GM21786 (cell line): Measurements from ENCODE around the gene ZNF423.
A peak's percentile ranks its signal among the peaks of the same experiment; 100 is the strongest.

Source experiments
- ATAC-seq: cut with Tn5 transposase; IDR thresholded peaks from one replicate; pipeline ENCODE4 v1.9.1; 2021; ENCODE audit not compliant: unreplicated experiment

ZNF423 gene

GRCh38 chr16:49827805-49828438 lies 28.0 kb downstream of the ZNF423 start:
- ATAC-seq, result no peak

- ATAC-seq, result no peak
These were observed 29.4 kb downstream of the ZNF423 start for GRCh38 chr16:49826515-49826914.

GRCh38 chr16:49825041-49825440 lies 30.9 kb downstream of the ZNF423 start:
- ATAC-seq, result no peak

GRCh38 chr16:49824593-49824992 lies 31.3 kb downstream of the ZNF423 start:
- no peak for ATAC-seq

- no peak for ATAC-seq
These were observed 33.1 kb downstream of the ZNF423 start for GRCh38 chr16:49822649-49823370.

- no peak for ATAC-seq
These were observed 34.2 kb downstream of the ZNF423 start for GRCh38 chr16:49821614-49822282.

GRCh38 chr16:49821156-49821555 lies 34.8 kb downstream of the ZNF423 start:
- ATAC-seq, result no peak

- ATAC-seq, result no peak
These were observed 38.0 kb downstream of the ZNF423 start for GRCh38 chr16:49817754-49818507.

GRCh38 chr16:49816875-49817274 lies 39.0 kb downstream of the ZNF423 start:
- no peak for ATAC-seq

GRCh38 chr16:49811644-49812334 lies 44.1 kb downstream of the ZNF423 start:
- ATAC-seq, result no peak

- no peak for ATAC-seq
These were observed 45.1 kb downstream of the ZNF423 start for GRCh38 chr16:49810831-49811230.

- ATAC-seq, result no peak
These were observed 46.4 kb downstream of the ZNF423 start for GRCh38 chr16:49809561-49809960.

GRCh38 chr16:49809062-49809461 lies 46.9 kb downstream of the ZNF423 start:
- no peak for ATAC-seq

GRCh38 chr16:49806446-49806845 lies 49.5 kb downstream of the ZNF423 start:
- no peak for ATAC-seq

GRCh38 chr16:49801290-49801689 lies 54.6 kb downstream of the ZNF423 start:
- no peak for ATAC-seq

GRCh38 chr16:49800876-49801275 lies 55.0 kb downstream of the ZNF423 start:
- ATAC-seq, result peak; percentile 75

- ATAC-seq, result no peak
These were observed 55.5 kb downstream of the ZNF423 start for GRCh38 chr16:49800441-49800840.

- ATAC-seq, result no peak
These were observed 56.7 kb downstream of the ZNF423 start for GRCh38 chr16:49799172-49799571.

- no peak for ATAC-seq
These were observed 60.4 kb downstream of the ZNF423 start for GRCh38 chr16:49795513-49795912.

GRCh38 chr16:49793244-49793643 lies 62.7 kb downstream of the ZNF423 start:
- ATAC-seq, result no peak

- ATAC-seq, result no peak
These were observed 66.3 kb downstream of the ZNF423 start for GRCh38 chr16:49789616-49790015.
